ENCODE results near the gene TP73. TPM values are rescaled to one million over a fixed set of nuclear protein-coding genes. Genes with fewer than 3 reads are reported as not detected.

The TP73 gene
- total RNA-seq, 4 donors from 2014 or later = 4.9 to 8.8 (median 7.0) TPM

DNA sequence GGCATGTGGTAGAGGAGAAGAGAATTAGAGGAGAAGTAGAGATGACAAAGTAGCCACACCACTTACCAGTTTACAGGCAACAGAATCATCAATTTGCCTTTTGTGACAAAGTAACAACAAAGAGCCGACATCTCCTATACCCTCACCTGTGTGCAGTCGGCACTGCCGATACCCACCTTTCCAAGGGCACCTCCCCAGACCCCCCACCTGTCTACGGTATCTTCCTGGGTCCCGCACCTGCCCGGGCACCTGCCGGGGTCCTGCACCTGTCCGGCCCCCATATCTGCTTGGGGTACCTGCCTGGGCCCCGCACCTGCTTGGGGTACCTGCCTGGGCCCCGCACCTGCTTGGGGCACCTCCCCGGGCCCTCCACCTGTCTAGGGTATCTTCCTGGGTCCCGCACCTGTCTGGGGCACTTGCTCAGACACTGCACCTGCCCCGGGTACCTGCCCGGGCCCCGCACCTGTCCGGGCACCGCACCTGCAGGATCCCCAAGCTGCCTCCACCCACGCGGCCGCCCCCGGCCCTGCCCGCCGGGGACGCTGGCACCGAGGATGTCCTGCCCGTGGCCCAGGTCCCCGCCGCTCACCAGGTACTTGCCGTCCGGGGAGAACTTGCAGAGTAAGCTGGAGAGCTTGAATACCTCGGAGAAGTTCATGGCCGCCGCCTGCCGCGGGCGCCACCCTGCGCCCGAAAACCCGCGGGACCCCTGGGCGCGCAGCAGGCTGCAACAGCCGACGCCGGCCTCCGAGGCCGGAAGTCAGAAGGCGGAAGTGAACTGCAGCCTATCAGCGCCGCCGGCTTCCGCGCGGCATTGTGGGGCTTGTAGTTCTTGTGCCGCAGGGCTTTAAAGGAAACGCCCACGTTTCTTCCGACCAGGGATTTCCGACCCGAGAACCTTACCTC lies 2.7 kb upstream of the TP73 start, which contains the start of gene WRAP73:
Gene WRAP73, minus strand, starts transcription at position 762 of the 906 bp plus-strand sequence. Its CDS starts 104 bp downstream, at position 658.
- Histone ChIP-seq H3K27ac (peak within 1 kb of the TSS in 3 of 4 donors; percentile 19 to 54 (median 45)), H3K9me3 (no peaks in the 10 kb centered on the region), H3K27me3 (peaks cover 12 to 46% (median 20%) of the 10 kb centered on the region in 4 donors), H3K4me1 (peaks cover 29 to 52% (median 37%) of the 10 kb centered on the region in 3 donors), H3K4me3 (peak within 1 kb of the TSS; percentile 60 to 77 (median 70)), H3K36me3 (peaks cover 0 to 34% (median 16%) of the 10 kb centered on the region in 3 donors)
- intact Hi-C loops (cut with DNase I) = no loop called here
- DNase-seq = peak; percentile 50
- TF ChIP-seq, protein P1, sequence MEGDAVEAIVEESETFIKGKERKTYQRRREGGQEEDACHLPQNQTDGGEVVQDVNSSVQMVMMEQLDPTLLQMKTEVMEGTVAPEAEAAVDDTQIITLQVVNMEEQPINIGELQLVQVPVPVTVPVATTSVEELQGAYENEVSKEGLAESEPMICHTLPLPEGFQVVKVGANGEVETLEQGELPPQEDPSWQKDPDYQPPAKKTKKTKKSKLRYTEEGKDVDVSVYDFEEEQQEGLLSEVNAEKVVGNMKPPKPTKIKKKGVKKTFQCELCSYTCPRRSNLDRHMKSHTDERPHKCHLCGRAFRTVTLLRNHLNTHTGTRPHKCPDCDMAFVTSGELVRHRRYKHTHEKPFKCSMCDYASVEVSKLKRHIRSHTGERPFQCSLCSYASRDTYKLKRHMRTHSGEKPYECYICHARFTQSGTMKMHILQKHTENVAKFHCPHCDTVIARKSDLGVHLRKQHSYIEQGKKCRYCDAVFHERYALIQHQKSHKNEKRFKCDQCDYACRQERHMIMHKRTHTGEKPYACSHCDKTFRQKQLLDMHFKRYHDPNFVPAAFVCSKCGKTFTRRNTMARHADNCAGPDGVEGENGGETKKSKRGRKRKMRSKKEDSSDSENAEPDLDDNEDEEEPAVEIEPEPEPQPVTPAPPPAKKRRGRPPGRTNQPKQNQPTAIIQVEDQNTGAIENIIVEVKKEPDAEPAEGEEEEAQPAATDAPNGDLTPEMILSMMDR (IDR thresholded peaks at IDR 0.05) = peak in 1 of 6 experiments; percentile 18
- TF ChIP-seq POLR2A (IDR thresholded peaks at IDR 0.05) = peak in 2 of 4 donors; percentile 63 to 72
- 4 to 12% methylated on average over 9 to 19 of the region's 60 CpGs for WGBS, 2 donors

GRCh38 chr1:3650248-3651025 lies 1.9 kb upstream of the TP73 start:
- H3K9me3 ChIP-seq = no peaks in the 10 kb centered on the region
- DNase-seq = no peak
- H3K27ac ChIP-seq = no peak overlapping the region
- H3K27me3 ChIP-seq = peaks cover 12 to 54% (median 20%) of the 10 kb centered on the region in 4 donors
- TF ChIP-seq, protein P1 (IDR thresholded peaks at IDR 0.05) = no peak
- no peak for TF ChIP-seq POLR2A (IDR thresholded peaks at IDR 0.05)
- peaks cover 0 to 26% (median 16%) of the 10 kb centered on the region in 3 donors for H3K36me3 ChIP-seq
- intact Hi-C loops (cut with DNase I) = no loop called here
- H3K4me1 ChIP-seq = peaks cover 29 to 52% (median 37%) of the 10 kb centered on the region in 3 donors
- H3K4me3 ChIP-seq = peak overlapping the region; percentile 60 to 77 (median 70)
- WGBS, 2 donors = 26% methylated on average over 18 to 29 of the region's 50 CpGs

- intact Hi-C loops (cut with DNase I) = no loop called here
- Histone ChIP-seq H3K27ac (no peak overlapping the region), H3K4me1 (peaks cover 29 to 52% (median 37%) of the 10 kb centered on the region in 3 donors), H3K36me3 (peaks cover 0 to 17% (median 11%) of the 10 kb centered on the region in 3 donors), H3K4me3 (peak overlapping the region; percentile 12 to 77 (median 49)), H3K27me3 (peaks cover 12 to 62% (median 20%) of the 10 kb centered on the region in 4 donors), H3K9me3 (no peaks in the 10 kb centered on the region)
- WGBS, 2 donors = no CpG with 5 or more reads among the region's 83 CpGs
- no peak for DNase-seq
- TF ChIP-seq, protein P1 (IDR thresholded peaks at IDR 0.05) = no peak
- TF ChIP-seq POLR2A (IDR thresholded peaks at IDR 0.05) = no peak
These were observed 1.0 kb upstream of the TP73 start for GRCh38 chr1:3651026-3651929.

DNA sequence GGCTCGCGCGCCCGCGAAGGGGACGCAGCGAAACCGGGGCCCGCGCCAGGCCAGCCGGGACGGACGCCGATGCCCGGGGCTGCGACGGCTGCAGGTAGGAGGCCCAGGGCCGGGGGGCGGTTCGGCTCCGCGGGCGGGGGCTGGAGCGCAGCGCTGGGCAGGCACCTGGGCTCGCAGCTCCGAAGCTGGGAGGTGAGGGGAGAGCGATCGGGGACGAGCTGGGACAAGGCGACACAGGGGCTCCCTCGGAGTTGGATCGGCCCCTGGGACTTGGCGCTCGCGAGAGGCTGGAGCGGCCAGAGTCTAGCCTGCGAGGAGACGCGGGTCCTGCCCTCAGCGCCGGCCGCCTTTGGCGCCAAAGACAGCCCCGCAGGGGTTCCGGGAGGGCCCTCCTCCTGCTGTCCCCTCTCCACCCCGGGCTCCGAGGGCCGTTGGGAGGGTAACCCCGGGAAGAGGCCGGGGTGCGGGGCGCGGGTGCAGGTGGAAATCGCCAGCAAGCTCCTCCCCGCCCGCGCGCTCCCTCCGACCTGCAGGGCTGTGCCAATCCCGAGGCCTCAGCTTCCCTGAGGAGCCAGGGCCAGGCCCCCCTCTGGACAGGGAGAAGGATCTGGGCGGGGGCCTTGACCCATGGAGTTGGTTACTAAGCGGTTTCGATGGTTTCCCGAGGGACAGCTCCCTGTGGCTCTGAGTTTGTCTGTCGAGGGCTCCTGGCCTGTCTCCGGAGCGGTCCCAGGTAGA lies 401 bp downstream of the TP73 start:
- DNase-seq = no peak
- H3K27me3 ChIP-seq = peaks cover 12 to 75% (median 20%) of the 10 kb centered on the region in 4 donors
- no peaks in the 10 kb centered on the region for H3K9me3 ChIP-seq
- peaks cover 0 to 3% (median 0%) of the 10 kb centered on the region in 3 donors for H3K36me3 ChIP-seq
- WGBS, 2 donors = 63% methylated on average over 3 of the region's 68 CpGs; no CpG with 5 or more reads in 1 of the 2 donors
- intact Hi-C loops (cut with DNase I) = no loop called here
- H3K27ac ChIP-seq = no peak overlapping the region
- peak overlapping the region; percentile 4 to 77 (median 49) for H3K4me3 ChIP-seq
- peaks cover 29 to 52% (median 37%) of the 10 kb centered on the region in 3 donors for H3K4me1 ChIP-seq
- no peak for TF ChIP-seq POLR2A (IDR thresholded peaks at IDR 0.05)
- TF ChIP-seq, protein P1 (IDR thresholded peaks at IDR 0.05) = no peak
